RCC 7860 (cell line): ENCODE results near the gene MCM8.

Experiments used
- DNase-seq: peaks from one replicate; pipeline ENCODE4 v3.0.0-alpha.2; 2015; ENCODE audit warnings: low spot score
- FAIRE-seq: peaks from 2 replicates; lab custom pipeline; 2012; peaks lifted over from hg19 to GRCh38; lab: Jason Lieb, UNC

MCM8 gene

DNA sequence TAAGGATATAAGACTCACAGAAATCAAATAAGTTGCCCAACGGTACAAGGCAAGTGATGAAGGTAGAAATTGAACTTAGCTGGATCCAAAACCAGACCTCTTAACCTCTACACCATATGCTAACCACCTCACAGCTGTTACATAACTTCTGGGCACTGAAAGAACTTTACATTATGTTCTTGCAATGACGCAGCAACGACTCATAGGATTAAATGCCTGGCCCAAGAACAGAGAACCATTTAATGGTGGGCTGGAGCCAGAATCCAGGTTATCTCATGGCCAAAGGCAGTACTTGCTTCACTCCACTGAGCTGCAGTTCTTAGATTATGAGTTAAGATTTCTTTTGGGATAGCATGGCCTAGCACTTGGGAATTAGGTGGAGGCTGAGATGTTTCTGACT, 4.5 kb upstream of the MCM8 start:
- no peak for FAIRE-seq

DNA sequence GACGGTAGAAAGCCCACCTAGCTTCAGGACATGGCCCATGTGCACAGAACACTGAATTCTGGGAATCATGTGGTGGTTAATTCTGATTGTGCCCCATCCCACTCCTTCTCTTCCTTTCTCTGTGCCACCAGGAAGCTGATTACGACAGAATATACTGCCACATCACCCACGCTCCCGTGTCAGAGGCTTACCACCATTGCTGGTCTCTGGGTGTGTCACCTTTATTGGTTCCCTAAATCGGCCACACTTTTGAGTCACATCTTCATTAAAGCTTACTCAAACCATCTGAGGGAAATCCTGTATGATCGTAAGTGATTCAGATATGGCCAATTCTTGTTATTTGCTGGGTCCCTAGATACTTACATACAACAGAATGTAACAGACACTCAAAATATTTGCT, 3.2 kb upstream of the MCM8 start:
- FAIRE-seq (no peak), DNase-seq (no peak)

More for the DNA sequence above, 4.5 kb upstream of the MCM8 start:
- DNase-seq: peak; percentile 54

DNA sequence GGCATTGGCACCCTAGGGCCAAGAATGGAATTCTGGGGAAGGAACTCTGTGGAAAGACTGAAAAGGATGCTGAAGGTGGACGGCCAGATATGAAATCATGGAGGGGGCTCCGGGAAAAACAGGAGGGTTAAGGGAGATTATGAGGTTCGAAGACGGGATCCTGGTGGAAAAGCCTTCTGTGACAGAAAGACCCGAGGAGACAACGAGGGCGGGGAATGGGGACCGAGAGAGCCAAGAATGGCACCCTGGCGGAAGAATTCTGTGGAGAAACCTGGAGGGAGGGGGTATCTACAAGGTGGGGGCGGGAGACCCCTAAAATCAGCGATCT, 545 bp upstream of the MCM8 start:
- FAIRE-seq (no peak), DNase-seq (no peak)

GRCh38 chr20:5967469-5967868, 17.0 kb downstream of the MCM8 start:
- DNase-seq (no peak), FAIRE-seq (no peak)

DNA sequence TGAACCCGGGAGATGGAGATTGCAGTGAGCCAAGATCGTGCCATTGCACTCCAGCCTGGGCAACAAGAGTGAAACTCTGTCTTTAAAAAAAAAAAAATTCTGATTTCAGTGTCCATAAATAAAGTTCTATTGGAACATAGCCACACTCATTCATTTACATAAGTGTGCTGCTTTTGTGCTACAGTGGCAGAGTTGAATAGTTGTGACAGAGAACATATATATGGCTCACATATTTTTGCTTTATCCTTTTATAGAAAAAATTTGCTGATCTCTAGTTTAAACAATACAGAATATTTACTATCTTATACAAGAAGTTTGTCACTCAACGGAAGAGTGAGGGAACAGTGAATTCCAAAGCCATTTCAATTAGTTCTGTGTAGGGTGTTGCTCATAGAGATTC, 18.0 kb downstream of the MCM8 start:
- FAIRE-seq: no peak
- DNase-seq: no peak

GRCh38 chr20:5969348-5969935, 19.0 kb downstream of the MCM8 start:
- DNase-seq: no peak
- FAIRE-seq: no peak

- FAIRE-seq (no peak), DNase-seq (no peak)
Observed at GRCh38 chr20:5969940-5970339, 19.5 kb downstream of the MCM8 start.

DNA sequence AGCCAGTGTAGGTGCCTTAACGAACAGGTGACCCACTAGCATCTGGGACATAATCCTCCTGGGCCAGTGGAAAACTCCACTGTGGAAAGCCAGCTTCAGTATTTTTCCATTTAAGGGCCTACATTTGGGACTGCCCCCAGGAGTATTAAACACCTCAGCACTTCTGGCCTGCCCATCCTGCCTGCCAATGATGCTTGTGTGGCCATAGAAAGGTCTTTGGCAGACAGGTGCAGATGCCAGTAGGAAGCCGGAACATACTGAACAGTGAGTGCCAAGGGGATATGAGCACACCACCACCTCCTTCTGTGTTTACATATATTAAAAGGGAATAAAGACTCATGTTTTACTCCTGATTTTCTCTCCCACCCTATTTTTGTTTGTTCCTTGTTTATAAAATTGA, 19.9 kb downstream of the MCM8 start:
- no peak for FAIRE-seq
- DNase-seq: no peak

DNA sequence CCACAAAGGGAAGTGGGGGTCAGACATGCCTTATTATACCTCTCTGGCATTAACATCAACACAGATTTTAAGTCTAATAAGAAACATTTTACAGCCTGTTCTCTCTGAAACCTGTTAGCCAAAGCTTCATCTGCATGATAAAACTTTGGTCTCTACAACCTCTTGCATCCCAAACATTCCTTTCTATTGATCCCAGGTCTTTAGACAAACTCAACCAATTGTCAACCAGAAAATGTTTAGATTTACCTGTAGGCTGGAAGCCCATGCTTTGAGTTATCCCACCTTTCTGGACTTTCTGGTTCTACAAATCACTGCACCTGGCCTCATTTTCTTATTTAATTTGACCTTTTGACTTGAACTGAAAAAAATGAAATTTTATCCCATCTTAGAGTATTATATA, 20.8 kb downstream of the MCM8 start:
- no peak for DNase-seq
- FAIRE-seq: no peak

- DNase-seq (peak; percentile 93), FAIRE-seq (peak; percentile 98)
Observed at GRCh38 chr20:5973172-5973571, 22.7 kb downstream of the MCM8 start.

- no peak for DNase-seq
- no peak for FAIRE-seq
Observed at GRCh38 chr20:5973971-5974370, 23.5 kb downstream of the MCM8 start.

- peak; percentile 7 for DNase-seq
- FAIRE-seq: no peak
Observed at GRCh38 chr20:5974531-5974930, 24.1 kb downstream of the MCM8 start.

- DNase-seq (no peak), FAIRE-seq (no peak)
Observed at GRCh38 chr20:5975778-5976177, 25.3 kb downstream of the MCM8 start.

DNA sequence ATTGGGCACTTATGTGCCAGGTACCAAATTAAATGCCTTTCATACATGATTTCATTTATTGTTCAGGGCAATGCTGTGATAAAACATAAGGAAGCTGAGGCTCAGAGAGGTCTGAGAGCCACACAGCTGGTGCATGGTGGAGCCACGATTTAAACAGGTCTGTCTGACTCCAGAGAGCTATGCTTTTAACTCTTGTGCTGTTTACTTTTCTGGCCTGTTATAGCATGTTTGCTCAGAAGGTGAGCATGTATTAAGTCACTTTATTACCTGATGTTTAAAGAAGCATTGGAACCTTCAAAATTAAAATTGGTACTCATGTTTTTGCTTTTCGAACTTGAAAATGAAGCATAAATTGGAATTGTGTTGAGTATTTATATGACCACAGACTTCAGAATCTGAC, 26.8 kb downstream of the MCM8 start:
- DNase-seq (no peak), FAIRE-seq (no peak)

GRCh38 chr20:5977975-5978374, 27.5 kb downstream of the MCM8 start:
- DNase-seq: no peak
- FAIRE-seq: no peak

GRCh38 chr20:5979801-5980200, 29.3 kb downstream of the MCM8 start:
- FAIRE-seq: no peak
- no peak for DNase-seq

DNA sequence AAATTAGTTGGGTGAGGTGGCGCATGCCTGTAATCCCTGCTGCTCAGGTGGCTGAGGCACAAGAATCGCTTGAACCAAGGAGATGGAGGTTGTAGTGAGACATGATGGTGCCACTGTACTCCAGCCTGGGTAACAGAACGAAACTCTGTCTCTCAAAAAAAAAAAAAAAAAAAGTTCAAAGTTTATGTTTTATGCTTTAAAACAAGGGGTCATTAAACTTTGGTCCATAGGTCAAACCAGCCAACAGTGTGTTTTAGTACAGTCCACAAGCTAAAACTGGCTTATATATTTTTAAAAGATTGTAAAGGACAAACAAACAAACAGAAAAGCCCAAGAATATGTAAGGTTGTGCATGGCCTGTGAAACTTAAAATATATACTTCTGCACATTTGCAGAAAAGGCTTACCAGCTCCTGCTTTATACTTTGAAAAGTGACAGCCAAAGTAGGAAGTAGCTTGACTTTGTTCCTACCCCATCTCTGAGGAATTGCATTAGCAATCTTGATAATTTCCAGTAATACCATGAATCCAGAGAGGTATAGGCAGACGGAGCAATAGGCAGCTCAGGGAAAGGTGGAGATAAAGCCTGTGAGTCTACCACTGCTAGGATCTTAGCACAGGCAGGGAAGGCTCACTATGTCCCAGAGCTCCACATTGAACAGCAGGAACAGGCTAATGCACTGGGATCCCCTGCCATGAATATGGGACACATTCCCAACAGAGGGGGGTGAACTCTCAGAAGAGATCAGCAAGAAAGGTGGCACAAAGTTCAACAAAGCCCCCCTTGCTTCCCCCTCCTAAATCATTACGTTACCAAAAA, 30.5 kb downstream of the MCM8 start:
- no peak for FAIRE-seq
- DNase-seq: no peak

DNA sequence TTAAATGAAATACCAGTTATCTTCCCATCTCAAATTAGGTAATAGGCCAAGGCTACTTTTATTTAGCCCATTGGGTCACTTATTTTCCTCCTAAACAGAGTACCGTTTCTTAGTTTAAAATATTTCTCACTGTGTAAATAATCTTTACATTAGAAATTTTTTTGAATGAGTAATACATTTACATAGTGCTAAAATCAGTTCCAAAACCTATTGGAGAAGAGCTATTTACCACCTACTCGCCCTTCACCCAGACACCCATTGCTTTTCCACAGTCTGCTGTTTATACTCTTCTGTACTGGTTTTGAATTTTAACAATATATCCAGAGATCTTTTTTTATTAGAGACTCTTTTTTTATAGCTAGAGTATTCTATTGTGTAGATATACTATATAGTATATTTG, 36.9 kb downstream of the MCM8 start:
- FAIRE-seq (no peak), DNase-seq (no peak)

GRCh38 chr20:5989539-5989938, 39.1 kb downstream of the MCM8 start:
- no peak for DNase-seq
- FAIRE-seq: no peak

DNA sequence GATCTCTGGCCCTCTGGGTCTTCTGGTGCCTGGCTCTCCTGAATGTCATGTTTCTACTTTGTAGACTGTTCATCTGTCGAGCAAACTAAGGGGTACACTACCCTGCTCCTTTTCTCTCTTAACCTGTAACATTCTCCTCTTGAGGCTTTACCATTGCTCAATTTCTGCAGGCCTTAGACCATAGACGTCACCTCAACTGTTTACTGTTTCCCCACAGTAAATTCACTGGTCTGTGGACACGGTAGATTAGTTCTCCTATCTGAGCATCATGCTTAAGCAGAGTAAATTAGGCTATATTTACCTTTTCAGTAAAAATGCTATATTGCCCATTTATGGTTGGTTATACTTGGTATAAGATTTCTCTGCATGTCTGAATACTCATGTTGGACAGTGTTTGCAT, 40.5 kb downstream of the MCM8 start:
- DNase-seq: no peak
- FAIRE-seq: no peak

DNA sequence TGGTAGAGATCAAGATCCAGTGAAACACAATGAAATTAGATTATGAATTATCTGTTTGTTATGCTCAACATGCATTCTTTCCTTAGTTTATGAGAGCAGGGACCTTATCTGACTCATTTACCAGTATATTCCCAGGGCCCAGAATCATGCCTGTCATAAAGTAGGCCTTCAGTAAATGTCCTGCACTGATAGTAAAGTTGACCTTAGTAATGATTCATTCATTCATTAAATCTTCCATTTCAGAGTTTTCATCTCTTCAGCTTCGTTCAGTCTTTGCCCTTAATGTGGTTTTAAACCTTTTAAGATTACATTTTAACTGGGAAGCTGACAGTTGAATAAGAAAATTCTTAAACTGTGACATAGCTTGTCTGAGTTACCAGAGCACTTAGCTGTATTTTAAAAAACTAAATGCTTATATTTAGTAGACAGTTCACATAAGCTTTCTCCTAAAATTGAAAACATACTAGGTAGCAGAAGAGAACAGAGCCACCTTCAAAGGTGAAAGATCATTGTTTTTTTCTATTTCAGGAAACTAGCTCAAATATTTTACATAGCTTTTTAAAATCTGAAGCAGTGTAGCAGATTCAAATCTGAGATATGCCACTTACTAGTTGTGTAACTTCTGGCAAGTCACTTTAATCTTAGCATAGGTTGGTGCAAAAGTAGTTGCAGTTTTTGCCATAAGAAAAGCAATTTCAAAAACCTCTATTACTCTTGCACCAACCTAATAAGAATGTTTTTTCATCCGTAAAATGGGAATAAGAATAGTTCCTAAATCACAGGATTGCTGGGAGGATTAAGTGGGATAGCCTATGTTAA, 41.4 kb downstream of the MCM8 start:
- FAIRE-seq (peak; percentile 94), DNase-seq (peak; percentile 76)

DNA sequence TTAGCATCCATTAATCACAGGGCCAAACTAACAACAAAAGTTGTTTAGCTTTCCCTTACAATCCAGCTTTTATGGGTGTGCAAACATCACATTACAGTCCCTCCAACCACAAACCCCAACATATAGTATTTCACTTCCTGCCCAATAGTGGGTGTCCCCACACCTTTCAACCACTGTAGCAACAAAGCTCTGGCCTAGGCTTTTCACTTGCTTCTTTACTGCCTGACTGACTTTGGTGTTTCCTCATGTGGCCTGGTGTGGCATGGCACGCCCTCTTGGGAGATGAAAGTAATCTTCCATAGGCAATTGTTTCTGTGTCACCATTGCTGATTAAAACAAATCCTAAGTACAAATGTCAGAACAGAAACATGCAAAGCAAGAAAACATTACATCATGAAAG, 46.3 kb downstream of the MCM8 start:
- no peak for FAIRE-seq
- DNase-seq: no peak
